Keratinocyte (primary cell): Measurements from ENCODE around the gene CCDC102A. TPM values are rescaled to one million over a fixed set of nuclear protein-coding genes. Genes with fewer than 3 reads are reported as not detected.

Experiments used
- DNase-seq: peaks from one replicate; pipeline ENCODE4 v3.0.0-alpha.2; 2011; ENCODE audit warnings: low read depth, missing footprints, low spot score
- FAIRE-seq: peaks from 2 replicates; lab custom pipeline; 2011; peaks lifted over from hg19 to GRCh38; lab: Jason Lieb, UNC
- H2AFZ ChIP-seq: 2 replicates; pipeline ENCODE4 v1.6.0; 2012; ENCODE audit warnings: low read length, control low read depth, inconsistent platforms; ENCODE audit not compliant: control insufficient read depth
- H3K27ac ChIP-seq: 2 replicates; pipeline ENCODE4 v1.5.1; 2011; ENCODE audit warnings: low read length; ENCODE audit not compliant: control insufficient read depth, insufficient read depth
- H3K27me3 ChIP-seq: 3 replicates; pipeline ENCODE4 v1.6.0; 2011; ENCODE audit warnings: low read length; ENCODE audit not compliant: control insufficient read depth, insufficient read depth; ENCODE audit errors: extremely low read depth
- H3K36me3 ChIP-seq, 2 experiments: 2 replicates in 1 of 2; 3 replicates in 1 of 2; pipeline ENCODE4 v1.5.1; 2011; ENCODE audit warnings: low read length in 2 of 2, mild to moderate bottlenecking in 1 of 2; ENCODE audit not compliant: control insufficient read depth in 2 of 2, insufficient read depth in 2 of 2; ENCODE audit errors: extremely low read depth in 1 of 2
- H3K4me1 ChIP-seq: 3 replicates; pipeline ENCODE4 v1.5.1; 2011; ENCODE audit warnings: low read length; ENCODE audit not compliant: control insufficient read depth, insufficient read depth; ENCODE audit errors: extremely low read depth
- H3K4me2 ChIP-seq: 3 replicates; pipeline ENCODE4 v1.6.0; 2011; ENCODE audit warnings: low read depth, low read length; ENCODE audit not compliant: control insufficient read depth, insufficient read depth; ENCODE audit errors: extremely low read depth
- H3K4me3 ChIP-seq, 3 experiments: fragments of 200-600 bp in 1 of 3; sonication (generic) in 1 of 3; 2 replicates in 2 of 3; 3 replicates in 1 of 3; pipeline ENCODE4 v1.5.1; 2011 to 2016; ENCODE audit warnings: low read length in 3 of 3, mild to moderate bottlenecking in 3 of 3, control low read depth in 2 of 3, inconsistent platforms in 1 of 3, low read depth in 1 of 3, mixed read lengths in 1 of 3, mixed run types in 1 of 3, moderate library complexity in 1 of 3; ENCODE audit not compliant: control insufficient read depth in 2 of 3, insufficient read depth in 2 of 3; ENCODE audit errors: extremely low read depth in 1 of 3
- H3K79me2 ChIP-seq: 2 replicates; pipeline ENCODE4 v1.6.0; 2012; ENCODE audit warnings: low read length; ENCODE audit not compliant: control insufficient read depth, insufficient read depth
- H3K9ac ChIP-seq: 3 replicates; pipeline ENCODE4 v1.6.0; 2011; ENCODE audit warnings: low read length; ENCODE audit not compliant: control insufficient read depth, insufficient read depth; ENCODE audit errors: extremely low read depth
- H3K9me1 ChIP-seq: 3 replicates; pipeline ENCODE4 v1.6.0; 2011; ENCODE audit warnings: low read length; ENCODE audit not compliant: control insufficient read depth, insufficient read depth; ENCODE audit errors: extremely low read depth
- H3K9me3 ChIP-seq: 2 replicates; pipeline ENCODE4 v1.5.1; 2012; ENCODE audit warnings: low read depth, low read length; ENCODE audit not compliant: control insufficient read depth
- H4K20me1 ChIP-seq: 3 replicates; pipeline ENCODE4 v1.6.0; 2011; ENCODE audit warnings: low read length; ENCODE audit not compliant: control insufficient read depth, insufficient read depth; ENCODE audit errors: extremely low read depth
- CTCF ChIP-seq, 3 experiments: IDR thresholded peaks in 1 of 3; conservative IDR thresholded peaks in 1 of 3; optimal IDR thresholded peaks in 1 of 3; 2 replicates in 2 of 3; 3 replicates in 1 of 3; pipeline versions ENCODE3 to v1.5.1; 2011; ENCODE audit warnings: low read length in 3 of 3, mild to moderate bottlenecking in 3 of 3, moderate library complexity in 2 of 3, control low read depth in 1 of 3, inconsistent platforms in 1 of 3; ENCODE audit not compliant: insufficient read depth in 2 of 3; ENCODE audit errors: extremely low read depth in 1 of 3
- EZH2 ChIP-seq: IDR thresholded peaks from one replicate; pipeline ENCODE4 v1.6.1; 2012; ENCODE audit warnings: inconsistent platforms, mild to moderate bottlenecking, low read length, moderate library complexity
- dilution Hi-C: fragments of 300-500 bp; cut with MboI; formaldehyde crosslinking; loops from one replicate; pipeline ENCODE4 v1.7.0; 2020; ENCODE audit warnings: low sequenced_read_pairs; ENCODE audit not compliant: extremely low pct_ligation_motif_present
- polyA plus RNA-seq, 5 experiments: library from polyadenylated mRNA; depleted of rRNA in 3 of 5; stranded (reverse) in 3 of 5; stranded (forward) in 1 of 5; unstranded in 1 of 5; fragments of >200 nt; gene quantifications; 1 replicate in 1 of 5; 2 replicates in 3 of 5; 3 replicates in 1 of 5; pipeline versions ENCODE4 v1.2.1 to v1.2.3, GENCODE V29; 2011 to 2012; ENCODE audit warnings: missing spikeins in 2 of 5, low read depth in 1 of 5, low replicate concordance in 1 of 5

Gene CCDC102A
- polyA plus RNA-seq, 1 donor (not counting 4 experiments of a cell fraction or from before 2014, with no cell fraction given): 2.2 TPM

DNA sequence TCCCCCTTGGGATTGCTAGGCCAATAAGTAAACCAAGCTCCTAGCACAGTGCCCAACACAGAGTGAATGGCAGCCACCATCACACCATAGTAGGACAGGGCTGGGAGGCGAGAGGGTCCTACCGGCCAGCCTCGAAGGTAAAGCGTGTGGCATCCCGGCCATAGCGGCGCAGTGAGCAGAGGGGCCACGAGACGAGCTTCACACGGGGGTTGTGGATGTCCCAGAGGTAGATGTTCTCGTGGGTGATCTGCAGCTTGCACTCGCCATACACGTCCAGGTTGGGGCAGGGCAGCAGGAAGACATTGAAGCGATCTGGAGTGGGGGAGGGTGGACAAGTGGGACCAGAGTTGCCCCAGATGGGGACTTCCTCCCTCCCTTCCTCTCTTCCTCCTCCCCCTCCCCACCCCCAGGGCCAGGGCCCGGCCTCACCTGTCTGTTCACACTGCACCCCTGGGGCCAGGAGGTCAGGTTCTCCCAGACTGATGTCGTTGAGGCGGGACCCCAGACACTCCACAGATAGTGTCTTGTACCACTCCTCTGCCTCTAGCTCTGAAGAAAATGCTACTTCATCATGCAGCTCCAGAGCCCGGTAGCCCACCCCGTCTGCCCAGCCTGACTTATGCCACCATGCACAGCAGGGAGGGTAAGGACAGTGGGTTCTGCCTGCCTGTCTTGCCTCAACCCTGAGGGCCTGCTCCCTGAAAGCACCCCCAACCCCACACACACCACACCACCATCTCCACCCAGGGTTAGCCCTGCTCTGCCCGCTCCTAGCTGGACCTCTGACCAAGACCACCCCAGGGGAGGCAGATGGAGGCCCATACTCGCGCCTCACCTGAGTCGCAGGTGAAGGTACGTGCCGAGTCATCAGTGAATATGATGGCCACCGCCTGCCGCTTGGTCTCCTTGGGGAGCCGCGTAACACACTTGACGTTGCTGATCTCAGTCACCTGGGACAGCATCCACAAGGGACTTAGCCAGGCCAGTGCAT is 61.4 kb downstream of the CCDC102A start:
- Histone ChIP-seq H3K9ac (no peak overlapping the region), H3K36me3 (peaks cover 17 to 37% of the 10 kb centered on the region in 2 experiments), H3K27ac (no peak overlapping the region), H3K79me2 (no peaks in the 10 kb centered on the region), H3K27me3 (no peaks in the 10 kb centered on the region), H4K20me1 (no peaks in the 10 kb centered on the region), H3K4me3 (no peak overlapping the region), H3K4me2 (no peak overlapping the region), H3K4me1 (no peaks in the 10 kb centered on the region), H2AFZ (no peak overlapping the region), H3K9me3 (no peaks in the 10 kb centered on the region), H3K9me1 (no peaks in the 10 kb centered on the region)
- no peak for TF ChIP-seq EZH2
- no peak for TF ChIP-seq CTCF (optimal IDR thresholded peaks at IDR 0.05 in 1 of 3, IDR thresholded peaks at IDR 0.05 in 1 of 3, conservative IDR thresholded peaks at IDR 0.05 in 1 of 3; ENCODE audit: extremely low read depth in 1 of 3, insufficient read depth in 2 of 3, low read length in 3 of 3)
- FAIRE-seq (no peak), DNase-seq (no peak)
- dilution Hi-C loops: no loop called here

DNA sequence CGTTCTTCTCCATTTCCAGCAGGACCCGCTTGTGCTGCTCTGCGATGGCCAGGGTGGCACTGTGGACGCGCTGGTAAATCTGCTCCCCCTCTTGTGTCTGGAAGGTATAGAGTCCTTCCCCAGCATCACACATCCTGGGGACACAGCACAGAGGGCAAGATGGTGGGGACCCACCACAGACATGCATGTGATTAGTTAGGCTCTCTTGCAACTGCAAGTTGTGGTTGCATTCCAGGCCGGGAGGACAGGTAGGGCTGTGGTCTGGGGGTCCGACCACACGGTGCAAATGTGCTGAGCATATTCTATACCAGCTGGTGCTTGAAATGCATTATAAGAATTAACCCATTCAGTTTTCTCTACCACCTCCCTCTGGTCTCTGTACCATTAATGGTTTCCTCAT is 62.5 kb downstream of the CCDC102A start:
- TF ChIP-seq EZH2 (no peak), CTCF (optimal IDR thresholded peaks at IDR 0.05 in 1 of 3, IDR thresholded peaks at IDR 0.05 in 1 of 3, conservative IDR thresholded peaks at IDR 0.05 in 1 of 3; ENCODE audit: extremely low read depth in 1 of 3, insufficient read depth in 2 of 3, low read length in 3 of 3) (no peak)
- no peak for FAIRE-seq
- Histone ChIP-seq H3K27me3 (no peaks in the 10 kb centered on the region), H3K9me1 (no peaks in the 10 kb centered on the region), H3K27ac (no peak overlapping the region), H3K4me1 (no peaks in the 10 kb centered on the region), H3K4me2 (no peak overlapping the region), H4K20me1 (no peaks in the 10 kb centered on the region), H3K79me2 (no peaks in the 10 kb centered on the region), H3K9ac (no peak overlapping the region), H3K36me3 (peaks cover 23 to 43% of the 10 kb centered on the region in 2 experiments), H3K9me3 (no peaks in the 10 kb centered on the region), H2AFZ (no peak overlapping the region), H3K4me3 (no peak overlapping the region)
- dilution Hi-C loops: no loop called here
- DNase-seq: no peak
